ENCODE data around the gene ZC3H7B.

DNA sequence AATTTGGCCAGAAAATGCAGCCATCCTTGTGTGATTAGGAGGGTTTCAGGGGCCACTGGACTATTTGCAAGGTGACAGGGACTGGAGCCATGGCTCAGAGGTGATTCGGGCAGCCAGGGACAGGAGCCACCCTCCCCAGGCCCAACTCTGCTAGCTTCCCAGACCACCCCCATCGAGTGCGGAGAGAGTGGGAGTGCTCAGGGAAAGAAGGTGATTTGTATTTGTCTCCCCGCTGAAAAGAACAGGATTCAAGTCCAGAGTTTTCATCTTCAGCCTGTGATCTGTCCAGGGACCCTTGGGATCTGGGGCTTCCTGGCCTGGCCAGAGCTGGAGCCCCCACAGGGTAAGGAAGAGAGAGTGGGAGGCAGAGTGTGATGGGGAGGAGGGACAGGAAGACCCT, 58.1 kb downstream of the ZC3H7B start:
- no peak for TF ChIP-seq EZH2phosphoT487 (IDR thresholded peaks at IDR 0.05; ENCODE audit: borderline replicate concordance)
- TF ChIP-seq, protein P1, sequence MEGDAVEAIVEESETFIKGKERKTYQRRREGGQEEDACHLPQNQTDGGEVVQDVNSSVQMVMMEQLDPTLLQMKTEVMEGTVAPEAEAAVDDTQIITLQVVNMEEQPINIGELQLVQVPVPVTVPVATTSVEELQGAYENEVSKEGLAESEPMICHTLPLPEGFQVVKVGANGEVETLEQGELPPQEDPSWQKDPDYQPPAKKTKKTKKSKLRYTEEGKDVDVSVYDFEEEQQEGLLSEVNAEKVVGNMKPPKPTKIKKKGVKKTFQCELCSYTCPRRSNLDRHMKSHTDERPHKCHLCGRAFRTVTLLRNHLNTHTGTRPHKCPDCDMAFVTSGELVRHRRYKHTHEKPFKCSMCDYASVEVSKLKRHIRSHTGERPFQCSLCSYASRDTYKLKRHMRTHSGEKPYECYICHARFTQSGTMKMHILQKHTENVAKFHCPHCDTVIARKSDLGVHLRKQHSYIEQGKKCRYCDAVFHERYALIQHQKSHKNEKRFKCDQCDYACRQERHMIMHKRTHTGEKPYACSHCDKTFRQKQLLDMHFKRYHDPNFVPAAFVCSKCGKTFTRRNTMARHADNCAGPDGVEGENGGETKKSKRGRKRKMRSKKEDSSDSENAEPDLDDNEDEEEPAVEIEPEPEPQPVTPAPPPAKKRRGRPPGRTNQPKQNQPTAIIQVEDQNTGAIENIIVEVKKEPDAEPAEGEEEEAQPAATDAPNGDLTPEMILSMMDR (conservative IDR thresholded peaks at IDR 0.05; ENCODE audit: low read length) = no peak
